Mucosa of stomach (tissue), 1 donor: ENCODE results near the gene TAS2R7.
"Not testable (repeated sequence)": the region's sequence is repeated elsewhere in the genome, so short reads cannot be mapped to it uniquely, and the experiment has no call there.

Source experiments
- H3K27me3 ChIP-seq: one replicate; pipeline ENCODE4 v1.7.0; 2013; ENCODE audit warnings: mild to moderate bottlenecking, low read length; ENCODE audit not compliant: control insufficient read depth, insufficient read depth
- H3K36me3 ChIP-seq: one replicate; pipeline ENCODE4 v1.7.0; 2013; ENCODE audit warnings: low read length; ENCODE audit not compliant: control insufficient read depth, insufficient read depth
- H3K4me1 ChIP-seq: one replicate; pipeline ENCODE4 v1.7.0; 2013; ENCODE audit warnings: mild to moderate bottlenecking, low read length; ENCODE audit not compliant: control insufficient read depth, insufficient read depth
- H3K4me3 ChIP-seq: one replicate; pipeline ENCODE4 v1.7.0; 2013; ENCODE audit warnings: low read length
- H3K9ac ChIP-seq: one replicate; pipeline ENCODE4 v1.7.0; 2013; ENCODE audit warnings: mild to moderate bottlenecking, low read length, moderate library complexity
- H3K9me3 ChIP-seq: one replicate; pipeline ENCODE4 v1.7.0; 2013; ENCODE audit warnings: mild to moderate bottlenecking, low read length, moderate library complexity; ENCODE audit not compliant: control insufficient read depth
- donor health status: Pancreatic carcinoma.

TAS2R7 gene

GRCh38 chr12:10801741-10802140 lies 686 bp downstream of the TAS2R7 start:
- Histone ChIP-seq H3K9ac (no peak overlapping the region), H3K36me3 (no peaks in the 10 kb centered on the region), H3K4me1 (no peaks in the 10 kb centered on the region), H3K4me3 (no peak overlapping the region), H3K27me3 (no peaks in the 10 kb centered on the region), H3K9me3 (no peaks in the 10 kb centered on the region)

- no peaks in the 10 kb centered on the region for H3K4me1 ChIP-seq
- no peaks in the 10 kb centered on the region for H3K9me3 ChIP-seq
- no peak overlapping the region for H3K9ac ChIP-seq
- H3K36me3 ChIP-seq: no peaks in the 10 kb centered on the region
- no peak overlapping the region for H3K4me3 ChIP-seq
- H3K27me3 ChIP-seq: no peaks in the 10 kb centered on the region
Observed at GRCh38 chr12:10794222-10794621, 8.2 kb downstream of the TAS2R7 start.

DNA sequence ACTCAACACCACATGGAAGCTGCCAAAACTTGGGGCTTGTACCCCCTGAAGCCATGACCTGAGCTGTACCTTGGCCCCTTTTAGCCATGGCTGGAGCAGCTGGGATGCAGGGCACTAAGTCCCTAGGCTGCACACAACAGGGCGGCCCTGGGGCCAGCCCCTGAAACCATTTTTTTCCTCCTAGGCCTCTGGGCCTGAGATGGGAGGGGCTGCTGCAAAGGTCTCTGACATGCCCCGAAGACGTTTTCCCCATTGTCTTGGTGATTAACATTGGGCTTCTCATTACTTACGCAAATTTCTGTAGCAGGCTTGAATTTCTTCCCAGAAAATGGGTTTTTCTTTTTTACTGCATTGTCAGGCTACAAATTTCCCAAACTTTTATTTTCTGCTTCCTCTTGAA lies 10.7 kb downstream of the TAS2R7 start:
- not testable (repeated sequence) for H3K27me3 ChIP-seq, H3K4me3 ChIP-seq, H3K4me1 ChIP-seq, H3K9me3 ChIP-seq, H3K36me3 ChIP-seq, H3K9ac ChIP-seq

DNA sequence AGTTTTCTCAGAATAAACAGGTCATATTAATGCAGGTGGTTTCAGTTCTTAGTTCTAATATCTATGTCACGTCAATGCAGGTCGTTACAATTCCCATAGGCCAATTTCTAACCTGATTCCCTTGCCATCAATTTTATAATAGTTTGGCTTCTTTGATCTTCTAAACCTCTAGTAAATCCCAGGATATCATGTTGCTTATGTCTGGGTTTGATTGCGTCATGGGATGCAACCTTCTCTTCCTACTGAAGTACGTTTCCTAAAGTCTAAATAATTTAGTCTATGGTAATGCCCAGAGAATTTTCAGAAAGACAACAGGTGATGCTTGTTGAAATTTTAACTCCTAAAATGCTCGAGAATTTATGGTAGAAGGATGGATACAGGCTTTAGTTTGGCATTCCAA lies 19.2 kb downstream of the TAS2R7 start:
- H3K9ac ChIP-seq: no peak overlapping the region

GRCh38 chr12:10779103-10779502 lies 23.3 kb downstream of the TAS2R7 start:
- Histone ChIP-seq H3K4me3 (no peak overlapping the region), H3K9ac (no peak overlapping the region), H3K4me1 (no peaks in the 10 kb centered on the region), H3K9me3 (no peaks in the 10 kb centered on the region), H3K36me3 (no peaks in the 10 kb centered on the region), H3K27me3 (no peaks in the 10 kb centered on the region)

More for the DNA sequence above, 19.2 kb downstream of the TAS2R7 start:
- Histone ChIP-seq H3K4me1 (no peaks in the 10 kb centered on the region), H3K4me3 (no peak overlapping the region), H3K9me3 (no peaks in the 10 kb centered on the region), H3K27me3 (no peaks in the 10 kb centered on the region), H3K36me3 (no peaks in the 10 kb centered on the region)

DNA sequence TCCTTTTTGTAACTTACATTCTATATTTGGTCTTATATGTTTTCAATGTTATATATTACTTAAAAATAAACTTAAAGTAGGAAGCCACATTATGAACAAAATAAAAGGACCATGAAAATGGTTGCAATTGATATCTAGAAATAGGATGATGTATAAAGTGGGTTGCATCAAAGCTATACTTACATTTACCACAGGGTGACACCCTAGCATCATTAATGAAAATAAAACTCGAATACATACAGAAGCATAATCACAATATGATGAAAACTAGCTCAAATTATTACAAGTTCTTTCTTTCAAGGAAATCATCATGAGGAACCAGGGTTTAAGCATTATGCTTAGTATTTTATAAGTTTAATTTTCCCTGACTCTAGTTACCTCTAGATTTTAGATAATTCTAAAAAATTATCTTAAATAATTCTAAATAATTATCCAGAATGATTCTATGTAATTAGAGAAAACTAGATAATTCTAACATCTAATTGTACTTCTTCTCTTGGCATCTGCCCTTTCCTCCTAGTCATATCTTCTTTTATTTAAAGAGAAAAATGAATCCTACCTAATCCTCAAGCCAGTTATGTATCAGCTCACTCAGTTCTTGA lies 31.2 kb downstream of the TAS2R7 start:
- Histone ChIP-seq H3K9ac (no peak overlapping the region), H3K9me3 (no peaks in the 10 kb centered on the region), H3K4me3 (no peak overlapping the region), H3K4me1 (no peaks in the 10 kb centered on the region), H3K27me3 (peaks cover 14% of the 10 kb centered on the region), H3K36me3 (no peaks in the 10 kb centered on the region)

DNA sequence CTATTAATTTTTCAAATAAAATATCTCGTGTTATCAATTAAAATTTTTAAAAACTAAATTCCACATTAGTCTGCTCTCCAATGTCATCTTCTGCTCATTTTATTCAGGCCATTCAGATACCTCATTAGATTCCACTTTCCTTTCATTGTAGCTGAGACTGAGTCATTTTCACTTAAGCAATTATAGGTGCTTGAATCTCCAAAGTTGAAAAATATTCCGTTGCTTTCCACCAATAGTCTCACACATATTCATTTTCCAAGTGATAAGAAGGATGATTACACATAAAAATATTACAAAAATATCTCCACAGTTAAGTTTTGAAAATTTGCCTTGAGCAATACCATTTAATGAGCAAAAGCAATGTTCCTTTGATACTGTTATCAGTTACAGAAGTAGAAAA lies 42.8 kb downstream of the TAS2R7 start:
- no peak overlapping the region for H3K4me3 ChIP-seq
- no peaks in the 10 kb centered on the region for H3K4me1 ChIP-seq
- H3K36me3 ChIP-seq: no peaks in the 10 kb centered on the region
- no peaks in the 10 kb centered on the region for H3K27me3 ChIP-seq
- no peak overlapping the region for H3K9ac ChIP-seq
- H3K9me3 ChIP-seq: no peaks in the 10 kb centered on the region

- no peaks in the 10 kb centered on the region for H3K36me3 ChIP-seq
- no peak overlapping the region for H3K9ac ChIP-seq
- H3K4me3 ChIP-seq: no peak overlapping the region
- H3K9me3 ChIP-seq: no peaks in the 10 kb centered on the region
- H3K27me3 ChIP-seq: no peaks in the 10 kb centered on the region
- H3K4me1 ChIP-seq: no peaks in the 10 kb centered on the region
Observed at GRCh38 chr12:10756194-10756593, 46.2 kb downstream of the TAS2R7 start.

- Histone ChIP-seq H3K36me3 (no peaks in the 10 kb centered on the region), H3K9ac (no peak overlapping the region), H3K4me1 (no peaks in the 10 kb centered on the region), H3K27me3 (no peaks in the 10 kb centered on the region), H3K9me3 (no peaks in the 10 kb centered on the region), H3K4me3 (no peak overlapping the region)
Observed at GRCh38 chr12:10753059-10753458, 49.4 kb downstream of the TAS2R7 start.
